SU-DHL-6 (cell line): ENCODE measurements around the gene DLGAP3.

ENCODE experiments used
- H2AFZ ChIP-seq: fragments of 200-600 bp; sonication (generic); 2 replicates; pipeline ENCODE4 v1.6.1; 2014; ENCODE audit warnings: low read depth, mild to moderate bottlenecking, moderate library complexity, mixed read lengths, antibody characterized with exemption, low read length; ENCODE audit not compliant: severe bottlenecking
- H3F3A ChIP-seq: fragments of 200-600 bp; shearing (Covaris generic); 2 replicates; pipeline ENCODE4 v1.6.0; 2016; ENCODE audit warnings: antibody characterized with exemption, mild to moderate bottlenecking; ENCODE audit not compliant: insufficient read depth
- H3K27ac ChIP-seq: fragments of 200-600 bp; sonication (generic); 2 replicates; pipeline ENCODE4 v1.5.1; 2016; ENCODE audit warnings: low read depth, mild to moderate bottlenecking, low read length, moderate library complexity, mixed read lengths
- H3K27me3 ChIP-seq: fragments of 200-600 bp; sonication (generic), shearing (Covaris generic); 2 replicates; pipeline ENCODE4 v1.6.0; 2014; ENCODE audit warnings: mild to moderate bottlenecking, low read length
- H3K36me3 ChIP-seq: fragments of 200-600 bp; sonication (generic); 2 replicates; pipeline ENCODE4 v1.6.1; 2014; ENCODE audit warnings: mild to moderate bottlenecking, low read length, mixed read lengths
- H3K4me2 ChIP-seq: fragments of 300-600, 200-600 bp; shearing (Covaris generic), sonication (generic); 2 replicates; pipeline ENCODE4 v1.6.0; 2014; ENCODE audit warnings: low read length, low read depth, mild to moderate bottlenecking; ENCODE audit not compliant: poor library complexity, severe bottlenecking
- H3K4me3 ChIP-seq: fragments of 200-600 bp; sonication (generic); 2 replicates; pipeline ENCODE4 v1.5.1; 2014; ENCODE audit warnings: antibody characterized with exemption, low read length, mild to moderate bottlenecking, mixed read lengths; ENCODE audit not compliant: insufficient read depth, poor library complexity, severe bottlenecking
- H3K79me2 ChIP-seq: fragments of 200-600 bp; sonication (generic); 2 replicates; pipeline ENCODE4 v1.6.1; 2014; ENCODE audit warnings: mild to moderate bottlenecking, low read length, moderate library complexity; ENCODE audit not compliant: insufficient read depth
- H3K9ac ChIP-seq: fragments of 200-600 bp; sonication (generic); 2 replicates; pipeline ENCODE4 v1.7.0; 2014; ENCODE audit warnings: mild to moderate bottlenecking, low read length
- H3K9me2 ChIP-seq: fragments of 200-600 bp; sonication (generic); replicated peaks from 2 replicates; pipeline ENCODE4 v1.6.1; 2014; ENCODE audit warnings: low read length; ENCODE audit not compliant: insufficient read depth
- H3K9me3 ChIP-seq: fragments of 200-600 bp; sonication (generic); 2 replicates; pipeline ENCODE4 v1.6.1; 2014; ENCODE audit warnings: low read length, mixed read lengths; ENCODE audit not compliant: insufficient read depth
- H4K20me1 ChIP-seq: fragments of 200-600 bp; sonication (generic); 2 replicates; pipeline ENCODE4 v1.6.1; 2014; ENCODE audit warnings: low read depth, mild to moderate bottlenecking, antibody characterized with exemption, low read length, moderate library complexity, mixed read lengths
- EZH2phosphoT487 ChIP-seq: fragments of 200-600 bp; sonication (generic), shearing (Covaris generic); conservative IDR thresholded peaks from 2 replicates; pipeline ENCODE4 v1.6.1; 2018; ENCODE audit warnings: mild to moderate bottlenecking, antibody characterized with exemption, low read length, moderate library complexity, mixed read lengths
- TF ChIP-seq, protein P1 (sequence below): fragments of 200-600 bp; sonication (generic); IDR thresholded peaks from one replicate; pipeline ENCODE4 v1.5.1; 2017; ENCODE audit warnings: antibody characterized with exemption, mild to moderate bottlenecking, low read length, moderate library complexity; ENCODE audit not compliant: insufficient read depth, poor library complexity, severe bottlenecking

Gene DLGAP3

DNA sequence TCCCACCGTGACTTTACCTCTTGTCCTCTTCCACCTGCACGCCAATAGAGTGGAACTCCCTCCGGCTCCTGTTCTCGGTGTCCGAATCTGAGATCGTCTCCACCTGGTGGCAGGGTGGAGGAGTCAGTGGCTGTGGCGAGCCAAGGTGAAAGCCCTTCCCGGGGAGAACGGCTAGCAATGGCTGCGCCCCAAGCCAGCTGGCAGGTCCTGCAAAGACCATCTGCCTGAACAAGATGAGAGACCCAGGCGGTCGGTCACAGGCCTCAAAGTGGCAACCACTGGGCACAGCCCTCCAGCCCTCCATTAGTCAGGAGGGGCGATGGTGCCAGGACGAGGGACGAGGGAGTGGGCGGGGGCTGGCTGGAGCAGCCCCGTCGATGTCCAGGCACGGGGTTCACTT, 44.5 kb downstream of the DLGAP3 start:
- no peaks in the 10 kb centered on the region for H3K79me2 ChIP-seq
- H2AFZ ChIP-seq = no peak overlapping the region
- no peaks in the 10 kb centered on the region for H3K27me3 ChIP-seq
- no peak overlapping the region for H3K4me2 ChIP-seq
- no peak overlapping the region for H3K9ac ChIP-seq
- no peak overlapping the region for H3K27ac ChIP-seq
- H3K9me2 ChIP-seq = no peaks in the 10 kb centered on the region
- no peak for TF ChIP-seq EZH2phosphoT487
- TF ChIP-seq, protein P1, sequence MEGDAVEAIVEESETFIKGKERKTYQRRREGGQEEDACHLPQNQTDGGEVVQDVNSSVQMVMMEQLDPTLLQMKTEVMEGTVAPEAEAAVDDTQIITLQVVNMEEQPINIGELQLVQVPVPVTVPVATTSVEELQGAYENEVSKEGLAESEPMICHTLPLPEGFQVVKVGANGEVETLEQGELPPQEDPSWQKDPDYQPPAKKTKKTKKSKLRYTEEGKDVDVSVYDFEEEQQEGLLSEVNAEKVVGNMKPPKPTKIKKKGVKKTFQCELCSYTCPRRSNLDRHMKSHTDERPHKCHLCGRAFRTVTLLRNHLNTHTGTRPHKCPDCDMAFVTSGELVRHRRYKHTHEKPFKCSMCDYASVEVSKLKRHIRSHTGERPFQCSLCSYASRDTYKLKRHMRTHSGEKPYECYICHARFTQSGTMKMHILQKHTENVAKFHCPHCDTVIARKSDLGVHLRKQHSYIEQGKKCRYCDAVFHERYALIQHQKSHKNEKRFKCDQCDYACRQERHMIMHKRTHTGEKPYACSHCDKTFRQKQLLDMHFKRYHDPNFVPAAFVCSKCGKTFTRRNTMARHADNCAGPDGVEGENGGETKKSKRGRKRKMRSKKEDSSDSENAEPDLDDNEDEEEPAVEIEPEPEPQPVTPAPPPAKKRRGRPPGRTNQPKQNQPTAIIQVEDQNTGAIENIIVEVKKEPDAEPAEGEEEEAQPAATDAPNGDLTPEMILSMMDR = no peak
- no peak overlapping the region for H3K4me3 ChIP-seq
- no peaks in the 10 kb centered on the region for H3F3A ChIP-seq
- H3K36me3 ChIP-seq = 0 out of 2 replicates have a peak, but pooled peaks cover 3% of the 10 kb centered on the region
- no peaks in the 10 kb centered on the region for H3K9me3 ChIP-seq
- H4K20me1 ChIP-seq = no peaks in the 10 kb centered on the region

DNA sequence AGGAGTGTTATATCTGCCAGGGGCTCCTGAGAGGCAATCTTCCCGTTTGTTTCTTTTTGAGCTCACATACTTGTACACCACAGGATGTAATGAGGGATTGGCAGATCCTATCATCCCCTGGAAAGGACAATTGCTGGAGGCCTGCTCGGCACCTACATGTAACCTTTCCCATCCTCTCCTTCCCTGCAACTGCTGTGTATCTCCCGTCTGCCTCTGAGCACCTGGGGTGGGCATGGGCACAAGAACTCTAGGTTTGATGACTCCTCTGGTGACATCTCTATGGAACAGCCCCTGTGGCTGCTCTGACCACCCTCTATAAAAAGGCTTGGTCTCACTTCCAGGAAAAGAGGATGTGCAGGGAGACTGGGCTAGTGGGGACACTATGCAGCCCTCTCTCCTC, 44.9 kb downstream of the DLGAP3 start:
- Histone ChIP-seq H3K36me3 (0 out of 2 replicates have a peak, but pooled peaks cover 3% of the 10 kb centered on the region), H3F3A (no peaks in the 10 kb centered on the region), H3K27ac (no peak overlapping the region), H4K20me1 (no peaks in the 10 kb centered on the region), H3K9me2 (no peaks in the 10 kb centered on the region), H3K79me2 (no peaks in the 10 kb centered on the region), H3K27me3 (no peaks in the 10 kb centered on the region), H2AFZ (no peak overlapping the region), H3K4me2 (no peak overlapping the region), H3K9ac (no peak overlapping the region), H3K9me3 (no peaks in the 10 kb centered on the region), H3K4me3 (no peak overlapping the region)
- TF ChIP-seq, protein P1 = no peak
- TF ChIP-seq EZH2phosphoT487 = no peak

DNA sequence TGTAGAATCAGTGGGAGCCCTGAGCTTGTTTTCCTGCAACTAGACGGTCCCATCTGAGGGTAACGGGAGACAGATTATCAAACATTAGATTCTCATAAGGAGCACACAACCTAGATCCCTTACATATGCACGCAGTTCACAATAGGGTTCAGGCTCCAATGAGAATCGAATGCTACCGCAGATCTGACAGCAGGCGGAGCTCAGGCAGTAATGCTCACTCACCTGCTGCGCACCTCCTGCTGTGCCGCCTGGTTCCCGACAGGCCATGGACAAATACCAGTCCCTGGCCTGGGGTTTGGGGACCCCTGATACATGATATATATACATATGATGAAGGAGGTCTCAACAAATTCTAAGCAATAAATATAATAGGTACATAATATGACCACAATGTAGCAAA, 50.2 kb downstream of the DLGAP3 start:
- Histone ChIP-seq H3K79me2 (no peaks in the 10 kb centered on the region), H3K36me3 (0 out of 2 replicates have a peak, but pooled peaks cover 3% of the 10 kb centered on the region), H3K9me3 (no peaks in the 10 kb centered on the region), H3K9ac (no peak overlapping the region), H3K9me2 (no peaks in the 10 kb centered on the region), H3K27me3 (no peaks in the 10 kb centered on the region), H3K4me2 (no peak overlapping the region), H3K4me3 (no peak overlapping the region), H3K27ac (no peak overlapping the region), H3F3A (no peaks in the 10 kb centered on the region), H4K20me1 (no peaks in the 10 kb centered on the region), H2AFZ (no peak overlapping the region)
- TF ChIP-seq EZH2phosphoT487 = no peak
- TF ChIP-seq, protein P1 = no peak

DNA sequence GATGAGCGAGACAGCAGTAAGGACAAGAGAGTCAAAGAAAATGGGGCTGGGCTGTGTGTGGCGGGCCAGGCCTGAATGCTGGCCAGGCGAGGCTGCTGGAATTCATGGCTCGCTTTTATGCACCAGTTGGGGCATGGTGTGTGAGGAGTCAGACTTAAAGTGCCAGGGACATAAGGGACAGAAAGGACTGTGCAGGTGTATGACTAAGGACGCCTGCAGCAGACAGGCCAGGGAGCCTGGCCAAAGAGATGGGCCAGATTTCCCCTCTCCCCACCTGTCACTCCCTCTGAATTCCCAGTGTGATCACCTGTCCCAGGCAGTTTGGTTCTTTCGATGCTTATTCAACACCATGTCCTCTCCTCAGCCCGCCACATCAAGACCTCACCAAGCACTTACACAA, 53.0 kb downstream of the DLGAP3 start:
- no peaks in the 10 kb centered on the region for H3K79me2 ChIP-seq
- H3K9me2 ChIP-seq = no peaks in the 10 kb centered on the region
- H3K27me3 ChIP-seq = no peaks in the 10 kb centered on the region
- H3K4me3 ChIP-seq = no peak overlapping the region
- no peak for TF ChIP-seq EZH2phosphoT487
- TF ChIP-seq, protein P1 = no peak
- no peaks in the 10 kb centered on the region for H4K20me1 ChIP-seq
- H3K4me2 ChIP-seq = no peak overlapping the region
- H2AFZ ChIP-seq = no peak overlapping the region
- 0 out of 2 replicates have a peak, but pooled peaks cover 3% of the 10 kb centered on the region for H3K36me3 ChIP-seq
- no peaks in the 10 kb centered on the region for H3K9me3 ChIP-seq
- H3K27ac ChIP-seq = no peak overlapping the region
- H3K9ac ChIP-seq = no peak overlapping the region
- H3F3A ChIP-seq = no peaks in the 10 kb centered on the region
